ENCODE data around the gene ARHGEF25. TPM values are rescaled to one million over a fixed set of nuclear protein-coding genes. Genes with fewer than 3 reads are reported as not detected.

Gene ARHGEF25
- total RNA-seq, 1 donor from 2014 or later, result 16.8 TPM

- Histone ChIP-seq H3K9me3 (ENCODE audit: insufficient read depth, low read depth, low read length) (no peaks in the 10 kb centered on the region), H3K79me2 (ENCODE audit: insufficient read depth, low read length) (no peaks in the 10 kb centered on the region), H3K4me1 (ENCODE audit: insufficient read depth, low read length) (peaks cover 5% of the 10 kb centered on the region), H2AFZ (ENCODE audit: low read depth, low read length) (no peak overlapping the region), H3K4me2 (ENCODE audit: low read length) (no peak overlapping the region), H3K4me3 (ENCODE audit: insufficient read depth, low read depth, low read length) (no peak overlapping the region), H3K36me3 (ENCODE audit: insufficient read depth, low read length) (no peaks in the 10 kb centered on the region), H3K9ac (ENCODE audit: low read length) (no peak overlapping the region), H4K20me1 (ENCODE audit: insufficient read depth, low read length) (no peaks in the 10 kb centered on the region), H3K27me3 (ENCODE audit: insufficient read depth, low read length) (peaks cover 65% of the 10 kb centered on the region), H3K27ac (ENCODE audit: low read depth, low read length) (no peak overlapping the region)
- peaks cover 6% of the 10 kb centered on the region for H3K9me3 Mint-ChIP-seq (ENCODE audit: unreplicated experiment)
- no peak overlapping the region for H3K4me3 Mint-ChIP-seq (ENCODE audit: unreplicated experiment)
- FAIRE-seq, result no peak
- TF ChIP-seq CTCF (IDR thresholded peaks at IDR 0.05; ENCODE audit: insufficient read depth, low read depth, low read length) (no peak), EZH2 (IDR thresholded peaks at IDR 0.05; ENCODE audit: insufficient read depth, low read length) (no peak)
- no peak for DNase-seq (ENCODE audit: low read depth)
- H3K27me3 Mint-ChIP-seq (ENCODE audit: low read depth, unreplicated experiment), result peaks cover 80% of the 10 kb centered on the region
- H3K4me1 Mint-ChIP-seq (ENCODE audit: low read depth, unreplicated experiment), result no peaks in the 10 kb centered on the region
- no peak overlapping the region for H3K27ac Mint-ChIP-seq (ENCODE audit: unreplicated experiment)
- H3K36me3 Mint-ChIP-seq (ENCODE audit: low read depth, unreplicated experiment), result peaks cover 19% of the 10 kb centered on the region
Observed at GRCh38 chr12:57628280-57629191, 17.3 kb downstream of the ARHGEF25 start.

- peaks cover 5% of the 10 kb centered on the region for H3K4me1 ChIP-seq (ENCODE audit: insufficient read depth, low read length)
- Mint-ChIP-seq H3K36me3 (ENCODE audit: low read depth, unreplicated experiment) (peaks cover 16% of the 10 kb centered on the region), H3K27ac (ENCODE audit: unreplicated experiment) (no peak overlapping the region), H3K9me3 (ENCODE audit: unreplicated experiment) (peaks cover 6% of the 10 kb centered on the region), H3K4me3 (ENCODE audit: unreplicated experiment) (no peak overlapping the region), H3K27me3 (ENCODE audit: low read depth, unreplicated experiment) (peaks cover 73% of the 10 kb centered on the region), H3K4me1 (ENCODE audit: low read depth, unreplicated experiment) (no peaks in the 10 kb centered on the region)
- no peak overlapping the region for H3K27ac ChIP-seq (ENCODE audit: low read depth, low read length)
- TF ChIP-seq CTCF (IDR thresholded peaks at IDR 0.05; ENCODE audit: insufficient read depth, low read depth, low read length), result no peak
- TF ChIP-seq EZH2 (IDR thresholded peaks at IDR 0.05; ENCODE audit: insufficient read depth, low read length), result no peak
- no peaks in the 10 kb centered on the region for H3K9me3 ChIP-seq (ENCODE audit: insufficient read depth, low read depth, low read length)
- H3K27me3 ChIP-seq (ENCODE audit: insufficient read depth, low read length), result peaks cover 56% of the 10 kb centered on the region
- H3K36me3 ChIP-seq (ENCODE audit: insufficient read depth, low read length), result no peaks in the 10 kb centered on the region
- no peak overlapping the region for H2AFZ ChIP-seq (ENCODE audit: low read depth, low read length)
- no peaks in the 10 kb centered on the region for H4K20me1 ChIP-seq (ENCODE audit: insufficient read depth, low read length)
- DNase-seq (ENCODE audit: low read depth) (no peak), FAIRE-seq (no peak)
- H3K79me2 ChIP-seq (ENCODE audit: insufficient read depth, low read length), result no peaks in the 10 kb centered on the region
- no peak overlapping the region for H3K4me3 ChIP-seq (ENCODE audit: insufficient read depth, low read depth, low read length)
- no peak overlapping the region for H3K4me2 ChIP-seq (ENCODE audit: low read length)
- no peak overlapping the region for H3K9ac ChIP-seq (ENCODE audit: low read length)
Observed at GRCh38 chr12:57629897-57630471, 18.7 kb downstream of the ARHGEF25 start.
